GM12878 (cell line): ENCODE data around the gene MRPS14. TPM values are rescaled to one million over a fixed set of nuclear protein-coding genes. Genes with fewer than 3 reads are reported as not detected.

Source experiments
- ATAC-seq: fragments of 200-7000 bp; cut with Tn5 transposase; 3 replicates; pipeline ENCODE4 v1.9.1; 2020; ENCODE audit warnings: mild to moderate bottlenecking, moderate library complexity
- BruUV-seq: library from RNA; stranded (reverse); fragments of 400-500 nt; replicated peaks from 2 replicates; lab custom pipeline; 2021; lab: Mats Ljungman, UMichigan
- CTCF ChIA-PET: fragments of 300-600 bp; sonication (Branson Sonifier 250); formaldehyde crosslinking; extraction: SDS; loops from one replicate; lab custom pipeline; 2021; ENCODE audit warnings: inconsistent platforms; lab: Yijun Ruan, JAX
- POLR2A ChIA-PET: fragments of 350-600 bp; formaldehyde crosslinking; extraction: SDS; loops from one replicate; lab custom pipeline; 2021; ENCODE audit warnings: inconsistent platforms; lab: Charles Lee
- RAD21 ChIA-PET: fragments of 300-600 bp; sonication (Branson Sonifier 250); formaldehyde crosslinking; loops from one replicate; lab custom pipeline; 2023; ENCODE audit warnings: antibody characterized with exemption; ENCODE audit not compliant: unreplicated experiment; lab: Charles Lee
- SMC1A ChIA-PET: fragments of 300-600 bp; sonication (Branson Sonifier 250); formaldehyde crosslinking; loops from one replicate; lab custom pipeline; 2023; ENCODE audit not compliant: unreplicated experiment, uncharacterized antibody; lab: Charles Lee
- DNase-seq: peaks from one replicate; pipeline ENCODE4 v3.0.0-alpha.2; 2011; ENCODE audit warnings: low read depth, low spot score
- FAIRE-seq: peaks from 3 replicates; lab custom pipeline; 2011; peaks lifted over from hg19 to GRCh38; lab: Jason Lieb, UNC
- H2AFZ ChIP-seq: 2 replicates; pipeline ENCODE4 v1.6.0; 2011; ENCODE audit warnings: low read depth, low read length, control low read depth; ENCODE audit not compliant: control insufficient read depth
- H3K27ac ChIP-seq: 2 replicates; pipeline ENCODE4 v1.5.1; 2011; ENCODE audit warnings: control low read depth; ENCODE audit not compliant: control insufficient read depth, insufficient read depth
- H3K27me3 ChIP-seq, 2 experiments: replicated peaks in 1 of 2; 2 replicates each; pipeline versions ENCODE4 v1.6.0 to v1.6.1; 2011; ENCODE audit warnings: low read length in 1 of 2; ENCODE audit not compliant: control insufficient read depth in 2 of 2, insufficient read depth in 2 of 2
- H3K36me3 ChIP-seq, 2 experiments: 2 replicates each; pipeline ENCODE4 v1.5.1; 2011; ENCODE audit warnings: low read length in 1 of 2; ENCODE audit not compliant: control insufficient read depth in 2 of 2, insufficient read depth in 2 of 2
- H3K4me1 ChIP-seq: 2 replicates; pipeline ENCODE4 v1.6.1; 2011; ENCODE audit warnings: mild to moderate bottlenecking, low read length, moderate library complexity, mixed read lengths; ENCODE audit not compliant: control insufficient read depth, insufficient read depth
- H3K4me2 ChIP-seq: 2 replicates; pipeline ENCODE4 v1.6.0; 2011; ENCODE audit warnings: control low read depth; ENCODE audit not compliant: control insufficient read depth, insufficient read depth
- H3K4me3 ChIP-seq: fragments of 200-600 bp; sonication (generic); 2 replicates; pipeline ENCODE4 v1.5.1; 2016
- H3K79me2 ChIP-seq: 2 replicates; pipeline ENCODE4 v1.6.0; 2011; ENCODE audit warnings: low read length; ENCODE audit not compliant: control insufficient read depth, insufficient read depth
- H3K9ac ChIP-seq: 2 replicates; pipeline ENCODE4 v1.8.0; 2011; ENCODE audit warnings: low read length, control low read depth, mixed read lengths; ENCODE audit not compliant: control insufficient read depth, insufficient read depth
- H3K9me3 ChIP-seq: replicated peaks from 3 replicates; pipeline ENCODE4 v1.5.1; 2011; ENCODE audit warnings: mild to moderate bottlenecking, low read length; ENCODE audit not compliant: control insufficient read depth, insufficient read depth
- H4K20me1 ChIP-seq: 2 replicates; pipeline ENCODE4 v1.6.0; 2011; ENCODE audit not compliant: control insufficient read depth, insufficient read depth
- CEBPB ChIP-seq, 2 experiments: fragments of 150-350 bp in 1 of 2; IDR thresholded peaks; 2 replicates each; pipeline ENCODE4 v1.6.1; 2012 to 2014; ENCODE audit warnings: low read depth in 2 of 2, low read length in 2 of 2, borderline replicate concordance in 1 of 2, inconsistent platforms in 1 of 2
- CHD1 ChIP-seq: IDR thresholded peaks from 2 replicates; pipeline ENCODE4 v1.6.1; 2012; ENCODE audit warnings: low read depth, low read length, improper control_type of control experiment
- EGR1 ChIP-seq, 2 experiments: IDR thresholded peaks; 1 replicate in 1 of 2; 2 replicates in 1 of 2; pipeline ENCODE4 v1.6.1; 2011 to 2012; ENCODE audit warnings: low read depth in 2 of 2, low read length in 2 of 2, borderline replicate concordance in 1 of 2, mild to moderate bottlenecking in 1 of 2, moderate library complexity in 1 of 2
- HSF1 ChIP-seq: fragments of 150-350 bp; IDR thresholded peaks from 2 replicates; pipeline ENCODE4 v1.6.1; 2014; ENCODE audit warnings: mild to moderate bottlenecking, low read depth, low read length
- NFYB ChIP-seq: IDR thresholded peaks from 2 replicates; pipeline ENCODE4 v1.6.1; 2011; ENCODE audit warnings: low read depth, mild to moderate bottlenecking, low read length, improper control_type of control experiment, moderate library complexity; ENCODE audit not compliant: insufficient read depth
- NRF1 ChIP-seq: conservative IDR thresholded peaks from 2 replicates; pipeline ENCODE4 v1.6.1; 2011; ENCODE audit warnings: mild to moderate bottlenecking, low read depth, low read length, improper control_type of control experiment
- RB1 ChIP-seq: fragments of 450-650 bp; formaldehyde crosslinking; IDR thresholded peaks from 2 replicates; pipeline ENCODE4 v1.6.1; 2017; ENCODE audit warnings: mild to moderate bottlenecking, borderline replicate concordance
- STAT3 ChIP-seq: IDR thresholded peaks from 2 replicates; pipeline ENCODE4 v1.6.1; 2011; ENCODE audit warnings: low read depth, low read length, improper control_type of control experiment
- TCF12 ChIP-seq: IDR thresholded peaks from 2 replicates; pipeline ENCODE4 v1.6.1; 2011; ENCODE audit warnings: low read depth, mild to moderate bottlenecking, low read length
- TCF7 ChIP-seq: IDR thresholded peaks from 2 replicates; pipeline ENCODE4 v1.6.1; 2014; ENCODE audit warnings: antibody characterized with exemption, borderline replicate concordance
- USF2 ChIP-seq: IDR thresholded peaks from 2 replicates; pipeline ENCODE4 v1.6.1; 2011; ENCODE audit warnings: low read depth, low read length, improper control_type of control experiment, borderline replicate concordance
- ZBED1 ChIP-seq: IDR thresholded peaks from 2 replicates; pipeline ENCODE4 v1.6.1; 2016; ENCODE audit warnings: borderline replicate concordance
- ZNF207 ChIP-seq: fragments of 450-650 bp; IDR thresholded peaks from 2 replicates; pipeline ENCODE4 v1.6.1; 2014; ENCODE audit warnings: antibody characterized with exemption, mild to moderate bottlenecking, borderline replicate concordance
- ZNF24 ChIP-seq: fragments of 450-650 bp; IDR thresholded peaks from 2 replicates; pipeline ENCODE4 v1.6.1; 2017; ENCODE audit warnings: antibody characterized with exemption, mild to moderate bottlenecking
- ZNF592 ChIP-seq: fragments of 450-650 bp; IDR thresholded peaks from 2 replicates; pipeline ENCODE4 v1.6.1; 2017; ENCODE audit warnings: mild to moderate bottlenecking, moderate library complexity
- WGBS: methylation state at CpG from one replicate; pipeline ENCODE4 v1.1.6; 2016; ENCODE audit warnings: low lambda C conversion rate; ENCODE audit not compliant: insufficient replicate concordance, insufficient coverage; ENCODE audit errors: missing lambda C conversion rate; 5-methylcytosine and 5-hydroxymethylcytosine counted together
- in situ Hi-C: fragments of 300-500 bp; cut with MboI; formaldehyde crosslinking; loops from 9 replicates; pipeline ENCODE4 v1.14.3; 2018; ENCODE audit warnings: mixed read lengths
- intact Hi-C: fragments of 100-400 bp; cut with micrococcal nuclease; formaldehyde crosslinking; loops from one replicate; pipeline ENCODE4 v1.14.2; 2022; ENCODE audit not compliant: unreplicated experiment
- polyA plus RNA-seq, 11 experiments: library from polyadenylated mRNA; depleted of rRNA in 4 of 11; unstranded in 6 of 11; stranded (reverse) in 5 of 11; fragments of >200 nt; fragmentation: Nextera tagmentation in 4 of 11; fragmentation: Illumina TruSeq in 1 of 11; extraction: Ambion mirVana in 4 of 11; extraction: Trizol in 1 of 11; gene quantifications; 1 replicate in 1 of 11; 2 replicates in 10 of 11; pipeline versions ENCODE4 v1.2.1 to v1.2.3, GENCODE V29; 2011 to 2016; ENCODE audit warnings: inconsistent platforms in 2 of 11, missing spikeins in 2 of 11, low read depth in 1 of 11
- total RNA-seq, 4 experiments: library from RNA; depleted of rRNA in 3 of 4; stranded (reverse); fragments of >200 nt in 3 of 4; fragmentation: Illumina TruSeq in 1 of 4; extraction: Trizol in 1 of 4; gene quantifications; 2 replicates each; pipeline versions ENCODE4 v1.2.1 to v1.2.3, GENCODE V29; 2013 to 2021

MRPS14 gene
- total and polyA plus RNA-seq, 10 of the 15 experiments (the other 5 are each of a cell fraction or from before 2014, with no cell fraction given) = 31.1 to 224 (median 50.4) TPM

- RAD21 ChIA-PET = interaction anchor here (1.4 to 1.5 kb wide), 2 partner anchors 22 to 104 kb away, joined by 3 to 4 read pairs; no protein-coding TSS in a partner anchor
- no peak overlapping the region for H3K27ac ChIP-seq
- FAIRE-seq (peak; percentile 64), ATAC-seq (no peak), DNase-seq (no peak)
- no peaks in the 10 kb centered on the region for H4K20me1 ChIP-seq
- no peak overlapping the region for H3K4me3 ChIP-seq
- H3K9me3 ChIP-seq = no peaks in the 10 kb centered on the region
- H3K4me1 ChIP-seq = no peaks in the 10 kb centered on the region
- 0 out of 4 replicates have a peak, but pooled peaks cover 0 to 3% of the 10 kb centered on the region in 2 experiments for H3K27me3 ChIP-seq
- H3K79me2 ChIP-seq = no peaks in the 10 kb centered on the region
- no peak overlapping the region for H2AFZ ChIP-seq
- H3K9ac ChIP-seq = no peak overlapping the region
- WGBS = 3% methylated on average over 2 of the region's 2 CpGs
- intact Hi-C loops = no loop called here
- SMC1A ChIA-PET = interaction anchor here (1.3 kb wide), 1 partner anchor 74 kb away, joined by 3 read pairs; no protein-coding TSS in a partner anchor
- H3K4me2 ChIP-seq = no peak overlapping the region
- CTCF ChIA-PET = no interaction called here
- in situ Hi-C loops = no loop called here
- BruUV-seq = no TSS peak
- POLR2A ChIA-PET = interaction anchor here (0.6 kb wide), 1 partner anchor 12 kb away, joined by 5 read pairs; no protein-coding TSS in a partner anchor
- H3K36me3 ChIP-seq = no peaks in the 10 kb centered on the region
- no peak for TF ChIP-seq USF2
- TF ChIP-seq HSF1 = no peak
- TF ChIP-seq NRF1 = no peak
- no peak for TF ChIP-seq TCF7
- TF ChIP-seq ZNF592 = no peak
- no peak for TF ChIP-seq TCF12
- TF ChIP-seq NFYB = no peak
- TF ChIP-seq STAT3 = no peak
- TF ChIP-seq ZBED1 = no peak
- TF ChIP-seq CEBPB (IDR thresholded peaks at IDR 0.05; ENCODE audit: borderline replicate concordance in 1 of 2, low read depth in 2 of 2, low read length in 2 of 2) = no peak
- TF ChIP-seq EGR1 (IDR thresholded peaks at IDR 0.05; ENCODE audit: borderline replicate concordance in 1 of 2, low read depth in 2 of 2, low read length in 2 of 2) = no peak
- TF ChIP-seq CHD1 = no peak
- TF ChIP-seq ZNF207 = no peak
- TF ChIP-seq RB1 = no peak
- no peak for TF ChIP-seq ZNF24
Observed at GRCh38 chr1:175050992-175051391, 27.8 kb upstream of the MRPS14 start.
